ENCODE measurements around the gene SELENOI.

GRCh38 chr2:26412091-26412673, 66.2 kb downstream of the SELENOI start:
- no peak for TF ChIP-seq EZH2 (IDR thresholded peaks at IDR 0.05; ENCODE audit: insufficient read depth, low read length)
- TF ChIP-seq CTCF (IDR thresholded peaks at IDR 0.05; ENCODE audit: insufficient read depth, low read depth, low read length) = no peak
